ENCODE data around the gene SMOC2. TPM values are rescaled to one million over a fixed set of nuclear protein-coding genes. Genes with fewer than 3 reads are reported as not detected.

Gene SMOC2
- total RNA-seq, 1 donor from 2014 or later = not detected

GRCh38 chr6:168415993-168416530 is 24.9 kb upstream of the SMOC2 start:
- DNase-seq = no peak

- DNase-seq = no peak
Measured at GRCh38 chr6:168416531-168416930, 24.5 kb upstream of the SMOC2 start.

GRCh38 chr6:168417191-168417590 is 23.8 kb upstream of the SMOC2 start:
- no peak for DNase-seq

GRCh38 chr6:168417679-168418557 is 23.1 kb upstream of the SMOC2 start:
- no peak for DNase-seq

GRCh38 chr6:168418711-168419121 is 22.3 kb upstream of the SMOC2 start:
- DNase-seq = no peak

- DNase-seq = no peak
Measured at GRCh38 chr6:168419569-168419968, 21.4 kb upstream of the SMOC2 start.

GRCh38 chr6:168420084-168420483 is 20.9 kb upstream of the SMOC2 start:
- DNase-seq = no peak

- no peak for DNase-seq
Measured at GRCh38 chr6:168420706-168421105, 20.3 kb upstream of the SMOC2 start.

- DNase-seq = no peak
Measured at GRCh38 chr6:168427184-168427583, 13.8 kb upstream of the SMOC2 start.

GRCh38 chr6:168428052-168428826 is 12.7 kb upstream of the SMOC2 start:
- no peak for DNase-seq

GRCh38 chr6:168428863-168429262 is 12.1 kb upstream of the SMOC2 start:
- no peak for DNase-seq

GRCh38 chr6:168432196-168432595 is 8.8 kb upstream of the SMOC2 start:
- no peak for DNase-seq

- no peak for DNase-seq
Measured at GRCh38 chr6:168433898-168434297, 7.1 kb upstream of the SMOC2 start.

GRCh38 chr6:168434505-168434904 is 6.5 kb upstream of the SMOC2 start:
- no peak for DNase-seq

- DNase-seq = no peak
Measured at GRCh38 chr6:168437751-168438150, 3.2 kb upstream of the SMOC2 start.

- DNase-seq = no peak
Measured at GRCh38 chr6:168438783-168439520, 2.0 kb upstream of the SMOC2 start.

GRCh38 chr6:168439794-168440450 is 1.1 kb upstream of the SMOC2 start:
- DNase-seq = no peak

GRCh38 chr6:168441434-168442391 is 729 bp downstream of the SMOC2 start:
- DNase-seq = no peak

GRCh38 chr6:168442646-168443045 is 1.7 kb downstream of the SMOC2 start:
- no peak for DNase-seq

GRCh38 chr6:168447282-168447681 is 6.3 kb downstream of the SMOC2 start:
- DNase-seq = no peak

- DNase-seq = no peak
Measured at GRCh38 chr6:168447700-168448099, 6.7 kb downstream of the SMOC2 start.
